ENCODE data around the gene RALBP1.

DNA sequence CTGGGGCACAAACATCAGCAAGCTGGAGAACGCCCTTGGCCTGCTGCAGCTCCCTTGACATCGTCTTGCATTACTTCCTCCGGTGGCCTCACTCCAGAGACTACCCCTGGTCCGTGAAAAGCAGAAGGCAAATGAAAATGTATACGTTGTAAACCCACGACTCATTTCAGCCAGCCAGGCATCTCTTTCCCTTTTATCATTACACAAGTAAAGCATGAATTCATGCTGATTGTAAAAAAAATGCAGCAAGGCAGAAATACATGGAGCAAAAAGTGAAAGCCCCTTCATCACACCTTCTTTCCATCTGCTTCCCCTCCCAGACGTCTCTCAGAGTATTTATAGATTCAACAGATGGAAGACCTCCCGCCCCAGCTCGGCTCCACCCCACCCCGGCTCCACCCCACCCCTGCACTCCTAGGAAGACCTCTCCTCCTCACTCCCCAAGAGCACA, 41.6 kb upstream of the RALBP1 start:
- TF ChIP-seq POLR2A (IDR thresholded peaks at IDR 0.05), result no peak
- TF ChIP-seq, protein P1, sequence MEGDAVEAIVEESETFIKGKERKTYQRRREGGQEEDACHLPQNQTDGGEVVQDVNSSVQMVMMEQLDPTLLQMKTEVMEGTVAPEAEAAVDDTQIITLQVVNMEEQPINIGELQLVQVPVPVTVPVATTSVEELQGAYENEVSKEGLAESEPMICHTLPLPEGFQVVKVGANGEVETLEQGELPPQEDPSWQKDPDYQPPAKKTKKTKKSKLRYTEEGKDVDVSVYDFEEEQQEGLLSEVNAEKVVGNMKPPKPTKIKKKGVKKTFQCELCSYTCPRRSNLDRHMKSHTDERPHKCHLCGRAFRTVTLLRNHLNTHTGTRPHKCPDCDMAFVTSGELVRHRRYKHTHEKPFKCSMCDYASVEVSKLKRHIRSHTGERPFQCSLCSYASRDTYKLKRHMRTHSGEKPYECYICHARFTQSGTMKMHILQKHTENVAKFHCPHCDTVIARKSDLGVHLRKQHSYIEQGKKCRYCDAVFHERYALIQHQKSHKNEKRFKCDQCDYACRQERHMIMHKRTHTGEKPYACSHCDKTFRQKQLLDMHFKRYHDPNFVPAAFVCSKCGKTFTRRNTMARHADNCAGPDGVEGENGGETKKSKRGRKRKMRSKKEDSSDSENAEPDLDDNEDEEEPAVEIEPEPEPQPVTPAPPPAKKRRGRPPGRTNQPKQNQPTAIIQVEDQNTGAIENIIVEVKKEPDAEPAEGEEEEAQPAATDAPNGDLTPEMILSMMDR (IDR thresholded peaks at IDR 0.05), result no peak
